Activated T-cell treated with anti-CD3 and anti-CD28 coated beads, Interleukin-2, amount 50 U/mL, for 4 hours (primary cell): Measurements from ENCODE around the gene CACNA1D. TPM values are rescaled to one million over a fixed set of nuclear protein-coding genes. Genes with fewer than 3 reads are reported as not detected.

Source experiments
- ATAC-seq, 2 donors: fragments of 200-7000 bp; cut with Tn5 transposase; one replicate each; pipeline ENCODE4 v1.10.0; 2021
- DNase-seq: peaks from one replicate; pipeline ENCODE4 v3.0.0-alpha.2; 2020
- H3K27me3 Mint-ChIP-seq: one replicate; pipeline ENCODE4 v1.8.0; 2021; ENCODE audit warnings: low read depth, mixed read lengths
- H3K36me3 Mint-ChIP-seq: one replicate; pipeline ENCODE4 v1.8.0; 2022; ENCODE audit warnings: mixed read lengths; ENCODE audit not compliant: insufficient read depth
- H3K4me1 Mint-ChIP-seq: one replicate; pipeline ENCODE4 v1.8.0; 2021; ENCODE audit warnings: low read depth, mixed read lengths
- H3K4me3 Mint-ChIP-seq: one replicate; pipeline ENCODE4 v1.8.0; 2021; ENCODE audit warnings: mild to moderate bottlenecking, moderate library complexity, mixed read lengths
- H3K9me3 Mint-ChIP-seq: one replicate; pipeline ENCODE4 v1.8.0; 2021; ENCODE audit warnings: mixed read lengths
- total RNA-seq, 3 donors: library from RNA; stranded (reverse); gene quantifications; one replicate each; pipeline ENCODE4 v1.2.1, GENCODE V29; 2021

CACNA1D gene
- total RNA-seq, 3 donors from 2014 or later: 0.18 to 0.52 (median 0.51) TPM

GRCh38 chr3:53526704-53527055 is 32.3 kb downstream of the CACNA1D start:
- Mint-ChIP-seq H3K9me3 (no peaks in the 10 kb centered on the region), H3K4me3 (no peak overlapping the region), H3K4me1 (no peaks in the 10 kb centered on the region), H3K36me3 (no peaks in the 10 kb centered on the region), H3K27me3 (peaks cover 11% of the 10 kb centered on the region)
- ATAC-seq: no peak
- DNase-seq: no peak

- ATAC-seq (no peak), DNase-seq (no peak)
- no peaks in the 10 kb centered on the region for H3K36me3 Mint-ChIP-seq
- no peak overlapping the region for H3K4me3 Mint-ChIP-seq
- peaks cover 13% of the 10 kb centered on the region for H3K27me3 Mint-ChIP-seq
- H3K4me1 Mint-ChIP-seq: no peaks in the 10 kb centered on the region
- no peaks in the 10 kb centered on the region for H3K9me3 Mint-ChIP-seq
Observed at GRCh38 chr3:53530205-53530604, 35.8 kb downstream of the CACNA1D start.

- Mint-ChIP-seq H3K36me3 (no peaks in the 10 kb centered on the region), H3K27me3 (peaks cover 11% of the 10 kb centered on the region), H3K4me1 (no peaks in the 10 kb centered on the region), H3K9me3 (no peaks in the 10 kb centered on the region), H3K4me3 (no peak overlapping the region)
- ATAC-seq: no peak
- no peak for DNase-seq
Observed at GRCh38 chr3:53531749-53532148, 37.3 kb downstream of the CACNA1D start.

DNA sequence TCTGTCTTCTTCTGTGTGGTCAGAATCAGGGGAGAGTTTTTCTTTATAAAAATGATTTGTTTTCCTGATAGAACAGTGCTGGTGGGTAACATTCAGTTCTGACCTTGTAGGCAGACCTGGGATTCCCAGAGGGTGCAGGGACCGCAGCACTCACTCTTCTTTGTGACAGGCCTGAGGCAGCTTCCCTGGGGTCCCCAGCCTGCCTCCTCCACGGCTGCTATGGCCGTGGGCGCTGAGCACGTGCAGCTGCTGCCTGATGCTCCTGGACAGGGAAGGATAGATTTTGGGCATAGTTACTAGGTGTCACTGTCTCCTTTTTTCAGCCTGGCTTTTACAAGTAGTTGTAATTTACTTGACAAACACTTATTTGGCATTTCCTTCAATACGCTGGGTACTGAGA is 39.1 kb downstream of the CACNA1D start:
- H3K36me3 Mint-ChIP-seq: no peaks in the 10 kb centered on the region
- H3K27me3 Mint-ChIP-seq: peaks cover 12% of the 10 kb centered on the region
- no peak for DNase-seq
- H3K9me3 Mint-ChIP-seq: no peaks in the 10 kb centered on the region
- no peak overlapping the region for H3K4me3 Mint-ChIP-seq
- H3K4me1 Mint-ChIP-seq: no peaks in the 10 kb centered on the region
- no peak for ATAC-seq

DNA sequence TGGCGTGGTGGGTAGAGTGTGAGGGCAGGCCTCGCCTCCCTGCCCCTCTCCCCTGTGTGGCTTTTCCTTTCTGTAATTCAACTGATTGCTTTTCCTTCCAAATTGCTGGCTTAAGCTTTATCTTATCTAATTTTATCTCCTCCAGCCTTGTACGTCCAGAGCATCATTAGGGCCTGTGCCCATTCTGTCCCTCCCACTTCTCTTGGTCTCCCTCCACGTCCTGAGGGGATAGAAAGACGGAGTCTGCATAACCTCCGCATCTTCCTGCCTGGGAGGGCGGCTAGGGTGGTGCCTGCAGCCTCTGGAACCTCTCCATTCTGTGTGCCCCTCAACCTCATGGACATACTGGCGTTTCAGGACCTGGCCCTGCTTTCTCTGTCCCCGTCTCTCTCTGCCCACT is 39.8 kb downstream of the CACNA1D start:
- H3K9me3 Mint-ChIP-seq: no peaks in the 10 kb centered on the region
- DNase-seq (no peak), ATAC-seq (no peak)
- peaks cover 15% of the 10 kb centered on the region for H3K27me3 Mint-ChIP-seq
- H3K36me3 Mint-ChIP-seq: no peaks in the 10 kb centered on the region
- no peak overlapping the region for H3K4me3 Mint-ChIP-seq
- no peaks in the 10 kb centered on the region for H3K4me1 Mint-ChIP-seq

DNA sequence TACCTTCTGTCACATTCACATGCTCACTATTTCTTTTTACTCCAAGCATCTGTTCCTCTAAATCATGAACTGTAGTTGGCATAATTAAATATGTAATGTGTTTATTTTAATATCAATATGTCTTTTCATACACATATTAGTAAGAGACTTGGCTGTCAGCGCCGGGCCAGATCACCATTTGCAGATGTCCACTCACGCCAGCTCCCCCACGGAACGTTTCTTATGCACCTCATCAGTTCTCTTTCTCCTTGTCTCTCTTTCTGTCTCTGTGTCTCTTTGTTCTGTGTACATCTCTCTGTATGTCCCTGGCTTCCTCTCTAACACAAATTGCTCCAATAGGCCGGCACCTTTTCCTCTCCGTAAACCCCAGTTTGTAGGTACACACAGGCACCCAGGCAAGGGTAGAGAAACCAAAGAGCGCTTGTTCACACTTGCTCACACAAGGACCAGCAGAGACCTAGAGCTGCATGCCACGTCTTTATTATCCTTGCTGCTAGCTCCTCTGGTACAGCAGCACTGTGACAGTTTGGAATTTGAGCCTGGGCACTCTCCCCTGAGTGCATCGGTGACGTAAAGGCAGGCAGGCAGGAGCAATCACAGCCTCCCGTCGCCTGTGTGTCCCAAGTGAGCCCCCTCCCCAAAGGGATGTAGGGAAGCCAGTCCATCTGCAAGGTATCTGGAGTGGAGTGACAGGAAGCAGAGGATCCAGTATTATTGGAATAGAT is 40.4 kb downstream of the CACNA1D start:
- ATAC-seq (no peak), DNase-seq (no peak)
- Mint-ChIP-seq H3K9me3 (no peaks in the 10 kb centered on the region), H3K4me3 (no peak overlapping the region), H3K36me3 (no peaks in the 10 kb centered on the region), H3K4me1 (no peaks in the 10 kb centered on the region), H3K27me3 (peaks cover 20% of the 10 kb centered on the region)

DNA sequence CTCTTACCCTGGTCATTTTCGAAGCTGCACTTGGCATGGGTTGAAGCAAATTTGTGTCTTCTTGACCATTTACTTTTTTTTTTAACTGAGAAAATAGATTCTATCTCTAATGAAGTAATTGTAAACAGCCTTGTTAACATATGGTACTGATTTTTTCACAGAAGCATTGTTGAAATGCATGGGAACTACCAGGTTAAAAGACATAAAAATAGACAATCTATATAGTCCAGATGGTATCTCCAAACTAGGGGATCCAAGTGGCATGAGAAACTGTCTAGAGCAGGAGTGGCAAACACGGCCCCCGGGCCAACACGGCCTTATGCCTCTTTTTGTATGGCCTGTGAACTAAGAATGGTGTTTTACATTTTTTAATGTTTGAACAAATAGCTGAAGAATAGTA is 41.9 kb downstream of the CACNA1D start:
- no peaks in the 10 kb centered on the region for H3K36me3 Mint-ChIP-seq
- no peak for ATAC-seq
- H3K9me3 Mint-ChIP-seq: no peaks in the 10 kb centered on the region
- no peaks in the 10 kb centered on the region for H3K4me1 Mint-ChIP-seq
- no peak for DNase-seq
- H3K27me3 Mint-ChIP-seq: peaks cover 16% of the 10 kb centered on the region
- no peak overlapping the region for H3K4me3 Mint-ChIP-seq

- DNase-seq (no peak), ATAC-seq (no peak)
- Mint-ChIP-seq H3K9me3 (no peaks in the 10 kb centered on the region), H3K27me3 (peaks cover 10% of the 10 kb centered on the region), H3K36me3 (no peaks in the 10 kb centered on the region), H3K4me3 (no peak overlapping the region), H3K4me1 (no peaks in the 10 kb centered on the region)
Observed at GRCh38 chr3:53544357-53544756, 49.9 kb downstream of the CACNA1D start.

- H3K36me3 Mint-ChIP-seq: no peaks in the 10 kb centered on the region
- H3K4me1 Mint-ChIP-seq: no peaks in the 10 kb centered on the region
- peaks cover 5% of the 10 kb centered on the region for H3K27me3 Mint-ChIP-seq
- no peaks in the 10 kb centered on the region for H3K9me3 Mint-ChIP-seq
- no peak overlapping the region for H3K4me3 Mint-ChIP-seq
- ATAC-seq (no peak), DNase-seq (no peak)
Observed at GRCh38 chr3:53545310-53545995, 51.0 kb downstream of the CACNA1D start.

GRCh38 chr3:53545996-53546359 is 51.6 kb downstream of the CACNA1D start:
- H3K27me3 Mint-ChIP-seq: peaks cover 5% of the 10 kb centered on the region
- no peak for ATAC-seq
- H3K4me3 Mint-ChIP-seq: no peak overlapping the region

DNA sequence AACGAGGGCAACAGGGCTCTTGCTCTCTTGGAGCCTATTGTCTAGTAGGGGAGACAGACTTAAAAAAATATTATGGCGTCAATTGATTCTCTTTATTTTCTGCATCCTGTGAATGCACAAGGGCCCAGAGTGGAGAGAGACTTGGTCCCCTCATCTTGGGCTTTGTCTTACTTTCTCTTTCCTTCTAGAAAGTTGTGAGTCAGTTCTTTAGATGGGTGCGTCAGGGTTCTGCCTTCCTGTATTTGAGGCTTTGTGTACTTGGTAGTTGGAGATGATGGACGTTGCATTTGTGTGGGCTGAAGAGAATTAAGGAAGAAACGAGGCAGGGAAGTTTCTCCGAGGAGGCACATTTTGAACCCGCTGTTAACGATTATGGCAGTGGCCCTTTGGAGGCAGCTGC is 52.9 kb downstream of the CACNA1D start:
- peaks cover 5% of the 10 kb centered on the region for H3K27me3 Mint-ChIP-seq
- no peaks in the 10 kb centered on the region for H3K9me3 Mint-ChIP-seq
- no peak for DNase-seq
- H3K4me3 Mint-ChIP-seq: no peak overlapping the region
- no peak for ATAC-seq
- no peaks in the 10 kb centered on the region for H3K4me1 Mint-ChIP-seq
- H3K36me3 Mint-ChIP-seq: no peaks in the 10 kb centered on the region

More at GRCh38 chr3:53545996-53546359, 51.6 kb downstream of the CACNA1D start:
- Mint-ChIP-seq H3K9me3 (no peaks in the 10 kb centered on the region), H3K36me3 (no peaks in the 10 kb centered on the region), H3K4me1 (no peaks in the 10 kb centered on the region)
- no peak for DNase-seq

- no peak overlapping the region for H3K4me3 Mint-ChIP-seq
- H3K4me1 Mint-ChIP-seq: peaks cover 3% of the 10 kb centered on the region
- peaks cover 6% of the 10 kb centered on the region for H3K27me3 Mint-ChIP-seq
- no peaks in the 10 kb centered on the region for H3K36me3 Mint-ChIP-seq
- H3K9me3 Mint-ChIP-seq: no peaks in the 10 kb centered on the region
- ATAC-seq (no peak), DNase-seq (no peak)
Observed at GRCh38 chr3:53550005-53550620, 55.7 kb downstream of the CACNA1D start.

DNA sequence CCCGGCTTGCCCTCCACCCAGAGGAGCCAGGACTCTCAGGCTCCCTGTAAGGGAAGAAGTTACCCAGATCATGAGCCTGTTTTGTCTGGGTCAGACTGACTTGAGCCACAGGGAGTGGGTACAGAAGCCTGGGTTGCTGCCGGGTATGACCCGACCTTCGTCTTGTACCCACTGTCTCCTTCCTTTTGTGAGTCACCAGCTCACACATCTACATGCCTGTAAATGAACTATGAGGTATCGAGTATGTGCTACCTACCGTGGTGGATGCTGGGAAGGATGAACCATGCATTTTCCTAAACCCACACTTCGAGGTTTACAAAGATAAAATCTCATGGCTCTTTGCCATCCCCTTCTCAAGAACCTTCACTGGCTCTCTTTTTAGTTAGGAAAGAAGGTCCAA is 56.9 kb downstream of the CACNA1D start:
- no peak for DNase-seq
- H3K4me3 Mint-ChIP-seq: no peak overlapping the region
- H3K36me3 Mint-ChIP-seq: no peaks in the 10 kb centered on the region
- no peaks in the 10 kb centered on the region for H3K9me3 Mint-ChIP-seq
- peak in 1 of 2 donors; percentile 54 for ATAC-seq
- H3K27me3 Mint-ChIP-seq: peaks cover 6% of the 10 kb centered on the region
- peaks cover 3% of the 10 kb centered on the region for H3K4me1 Mint-ChIP-seq

DNA sequence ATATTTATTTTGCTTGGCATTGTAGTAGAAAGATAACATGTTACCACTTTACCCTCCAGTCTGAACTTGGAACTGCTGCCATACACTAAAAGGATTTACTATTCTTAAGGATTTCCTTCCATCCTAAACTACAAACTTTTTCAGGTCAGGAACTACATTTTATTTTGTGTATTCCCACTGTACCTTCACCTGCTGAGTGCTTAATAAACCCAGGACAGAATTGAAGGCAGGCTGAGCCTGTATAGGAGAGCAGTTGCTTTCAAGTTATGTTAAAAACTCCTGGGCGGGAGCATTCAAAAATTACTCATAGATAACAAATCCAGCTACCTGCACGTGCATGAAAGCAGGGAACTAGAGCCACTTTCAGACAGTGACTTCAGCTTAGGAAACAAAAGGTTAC is 58.3 kb downstream of the CACNA1D start:
- peaks cover 3% of the 10 kb centered on the region for H3K4me1 Mint-ChIP-seq
- no peak overlapping the region for H3K4me3 Mint-ChIP-seq

DNA sequence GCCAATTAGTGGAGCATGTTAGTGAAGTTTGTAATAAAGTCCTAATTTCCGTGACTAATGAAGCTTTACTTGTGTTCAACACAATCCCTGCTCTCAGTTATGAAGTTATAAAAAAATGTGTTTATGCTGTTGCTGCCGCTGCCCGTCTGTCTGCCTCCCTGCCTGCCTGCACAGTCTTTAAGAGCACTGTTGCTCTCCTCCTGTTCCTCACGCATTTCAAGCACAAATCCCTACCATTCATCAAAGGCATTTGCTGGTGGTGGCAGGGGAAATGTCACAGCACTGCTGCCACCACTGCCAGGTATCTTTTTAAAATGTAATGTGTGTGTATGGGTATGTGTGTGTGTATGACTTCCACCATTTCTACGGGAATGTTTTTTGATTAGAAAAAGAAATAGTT is 58.8 kb downstream of the CACNA1D start:
- peaks cover 3% of the 10 kb centered on the region for H3K4me1 Mint-ChIP-seq
- H3K9me3 Mint-ChIP-seq: no peaks in the 10 kb centered on the region
- H3K36me3 Mint-ChIP-seq: no peaks in the 10 kb centered on the region
- peaks cover 7% of the 10 kb centered on the region for H3K27me3 Mint-ChIP-seq
- H3K4me3 Mint-ChIP-seq: no peak overlapping the region
- ATAC-seq: no peak
- DNase-seq: no peak

More for the DNA sequence above, 58.3 kb downstream of the CACNA1D start:
- ATAC-seq (no peak), DNase-seq (no peak)
- Mint-ChIP-seq H3K27me3 (peaks cover 8% of the 10 kb centered on the region), H3K9me3 (no peaks in the 10 kb centered on the region), H3K36me3 (no peaks in the 10 kb centered on the region)
